CD4-positive, alpha-beta T cell (primary cell): ENCODE data around the gene POLR1E. TPM values are rescaled to one million over a fixed set of nuclear protein-coding genes. Genes with fewer than 3 reads are reported as not detected.
"Not testable (repeated sequence)": the region's sequence is repeated elsewhere in the genome, so short reads cannot be mapped to it uniquely, and the experiment has no call there.

Experiments used
- ATAC-seq: fragments of 200-7000 bp; cut with Tn5 transposase; one replicate; pipeline ENCODE4 v1.10.0; 2022; ENCODE audit warnings: mild to moderate bottlenecking; ENCODE audit not compliant: poor library complexity
- CTCF ChIA-PET: fragments of 350-600 bp; sonication (Branson Sonifier 250); formaldehyde crosslinking; loops from one replicate; lab custom pipeline; 2021; ENCODE audit warnings: antibody characterized with exemption, inconsistent platforms; lab: Charles Lee
- POLR2A ChIA-PET: fragments of 350-600 bp; sonication (Branson Sonifier 250); formaldehyde crosslinking; loops from one replicate; lab custom pipeline; 2021; ENCODE audit warnings: antibody characterized with exemption, inconsistent platforms; lab: Charles Lee
- DNase-seq, 14 experiments: peaks; one replicate each; pipeline ENCODE4 v3.0.0-alpha.2; 2013 to 2020; ENCODE audit warnings: mixed read lengths in 2 of 14
- H3K27ac ChIP-seq, 2 donors: one replicate each; pipeline versions ENCODE4 v1.5.1 to v1.7.0; 2013; ENCODE audit warnings: low read length in 2 of 2, low read depth in 1 of 2, mild to moderate bottlenecking in 1 of 2
- H3K27me3 ChIP-seq, 2 experiments: 1 replicate in 1 of 2; 2 replicates in 1 of 2; pipeline versions ENCODE4 v1.6.1 to v1.7.0; 2013; ENCODE audit warnings: low read length in 2 of 2, control low read depth in 1 of 2, mild to moderate bottlenecking in 1 of 2, moderate library complexity in 1 of 2; ENCODE audit not compliant: insufficient read depth in 2 of 2, control insufficient read depth in 1 of 2
- H3K36me3 ChIP-seq: one replicate; pipeline ENCODE4 v1.6.1; 2013; ENCODE audit warnings: low read length, control low read depth; ENCODE audit not compliant: insufficient read depth
- H3K4me1 ChIP-seq: one replicate; pipeline ENCODE4 v1.6.1; 2013; ENCODE audit warnings: low read length, control low read depth; ENCODE audit not compliant: insufficient read depth
- H3K4me3 ChIP-seq: one replicate; pipeline ENCODE4 v1.5.1; 2013; ENCODE audit warnings: mild to moderate bottlenecking, low read length, moderate library complexity
- H3K9me3 ChIP-seq, 2 experiments: 1 replicate in 1 of 2; 2 replicates in 1 of 2; pipeline versions ENCODE4 v1.6.1 to v1.7.0; 2013; ENCODE audit warnings: low read length in 2 of 2, mild to moderate bottlenecking in 2 of 2, control low read depth in 1 of 2, moderate library complexity in 1 of 2; ENCODE audit not compliant: control insufficient read depth in 1 of 2, insufficient read depth in 1 of 2
- H3K27ac Mint-ChIP-seq: one replicate; pipeline ENCODE4 v1.8.0; 2020; ENCODE audit warnings: mixed read lengths
- H3K27me3 Mint-ChIP-seq: one replicate; pipeline ENCODE4 v1.8.0; 2021; ENCODE audit warnings: mixed read lengths
- H3K36me3 Mint-ChIP-seq: one replicate; pipeline ENCODE4 v1.8.0; 2021; ENCODE audit warnings: low read depth, mixed read lengths
- H3K4me1 Mint-ChIP-seq: one replicate; pipeline ENCODE4 v1.8.0; 2021; ENCODE audit warnings: low read depth, mixed read lengths
- H3K4me3 Mint-ChIP-seq: one replicate; pipeline ENCODE4 v1.8.0; 2020; ENCODE audit warnings: mild to moderate bottlenecking, mixed read lengths
- H3K9me3 Mint-ChIP-seq: one replicate; pipeline ENCODE4 v1.8.0; 2020; ENCODE audit warnings: mixed read lengths
- CTCF ChIP-seq: fragments of 200-600 bp; IDR thresholded peaks from one replicate; pipeline ENCODE4 v1.8.0; 2022; ENCODE audit warnings: antibody characterized with exemption, mild to moderate bottlenecking
- intact Hi-C, 2 experiments: fragments of 100-400 bp; cut with DNase I in 1 of 2; cut with micrococcal nuclease in 1 of 2; formaldehyde crosslinking; loops; one replicate each; pipeline versions ENCODE4 v1.15.1 to v1.9.0; 2023 to 2025; cut with DNase I, micrococcal nuclease
- total RNA-seq, 174 experiments: library from RNA in 2 of 174; stranded (reverse) in 2 of 174; gene quantifications; one replicate each; pipeline ENCODE4 v1.2.3 and lab custom pipeline; 2021 to 2026

The POLR1E gene
- total RNA-seq, 2 experiments from 2014 or later, result 28.9 to 29.7 TPM

- Histone ChIP-seq H3K36me3 (no peaks in the 10 kb centered on the region), H3K27me3 (no peaks in the 10 kb centered on the region), H3K27ac (no peak overlapping the region), H3K4me3 (no peak overlapping the region), H3K4me1 (peaks cover 4% of the 10 kb centered on the region), H3K9me3 (no peaks in the 10 kb centered on the region)
- H3K9me3 Mint-ChIP-seq, result no peaks in the 10 kb centered on the region
- intact Hi-C loops, result no loop called here
- POLR2A ChIA-PET, result no interaction called here
- no peak overlapping the region for H3K27ac Mint-ChIP-seq
- ATAC-seq (no peak), DNase-seq (no peak)
- H3K27me3 Mint-ChIP-seq, result peaks cover 31% of the 10 kb centered on the region
- H3K4me3 Mint-ChIP-seq, result no peak overlapping the region
- peaks cover 4% of the 10 kb centered on the region for H3K4me1 Mint-ChIP-seq
- no peaks in the 10 kb centered on the region for H3K36me3 Mint-ChIP-seq
- no peak for TF ChIP-seq CTCF
- CTCF ChIA-PET, result no interaction called here
These were observed 11.3 kb upstream of the POLR1E start for GRCh38 chr9:37474438-37474837.

- H3K9me3 ChIP-seq, result no peaks in the 10 kb centered on the region
- peaks cover 1% of the 10 kb centered on the region for H3K4me1 ChIP-seq
- H3K36me3 ChIP-seq, result no peaks in the 10 kb centered on the region
- CTCF ChIA-PET, result no interaction called here
- intact Hi-C loops, result no loop called here
- H3K4me1 Mint-ChIP-seq, result peaks cover 4% of the 10 kb centered on the region
- no peak overlapping the region for H3K27ac Mint-ChIP-seq
- no peak overlapping the region for H3K4me3 ChIP-seq
- DNase-seq, result no peak
- POLR2A ChIA-PET, result no interaction called here
- H3K36me3 Mint-ChIP-seq, result no peaks in the 10 kb centered on the region
- H3K9me3 Mint-ChIP-seq, result no peaks in the 10 kb centered on the region
- no peak overlapping the region for H3K27ac ChIP-seq
- H3K4me3 Mint-ChIP-seq, result no peak overlapping the region
- H3K27me3 ChIP-seq, result peaks cover 0 to 3% of the 10 kb centered on the region in 2 experiments
- ATAC-seq, result no peak
- H3K27me3 Mint-ChIP-seq, result peaks cover 49% of the 10 kb centered on the region
- TF ChIP-seq CTCF, result no peak
These were observed 8.8 kb upstream of the POLR1E start for GRCh38 chr9:37476930-37477329.

GRCh38 chr9:37477443-37477842, 8.3 kb upstream of the POLR1E start:
- H3K4me3 ChIP-seq, H3K9me3 ChIP-seq, H3K27ac ChIP-seq, intact Hi-C loops, ATAC-seq, H3K27ac Mint-ChIP-seq, H3K4me1 ChIP-seq, H3K4me3 Mint-ChIP-seq, H3K27me3 ChIP-seq, DNase-seq, H3K9me3 Mint-ChIP-seq, H3K36me3 Mint-ChIP-seq, H3K36me3 ChIP-seq, POLR2A ChIA-PET, H3K4me1 Mint-ChIP-seq, CTCF ChIA-PET: not testable (repeated sequence)
- peaks cover 49% of the 10 kb centered on the region for H3K27me3 Mint-ChIP-seq

GRCh38 chr9:37477987-37478619, 7.6 kb upstream of the POLR1E start:
- POLR2A ChIA-PET, H3K4me3 Mint-ChIP-seq, H3K9me3 Mint-ChIP-seq, DNase-seq, CTCF ChIA-PET, H3K36me3 ChIP-seq, H3K27me3 ChIP-seq, ATAC-seq, H3K4me1 ChIP-seq, H3K4me3 ChIP-seq, H3K27ac Mint-ChIP-seq, H3K36me3 Mint-ChIP-seq, H3K9me3 ChIP-seq, intact Hi-C loops, H3K4me1 Mint-ChIP-seq, H3K27ac ChIP-seq: not testable (repeated sequence)
- peaks cover 49% of the 10 kb centered on the region for H3K27me3 Mint-ChIP-seq
